IMR-90 (cell line): ENCODE data around the gene UBE2A.

Source experiments
- BHLHE40 ChIP-seq: fragments of 150-350 bp; IDR thresholded peaks from 2 replicates; pipeline ENCODE4 v1.6.1; 2016; ENCODE audit warnings: mild to moderate bottlenecking, low read depth, low read length
- CEBPB ChIP-seq: IDR thresholded peaks from 2 replicates; pipeline ENCODE4 v1.6.1; 2012; ENCODE audit warnings: low read depth, low read length, improper control_type of control experiment
- FOS ChIP-seq: fragments of 150-350 bp; IDR thresholded peaks from 2 replicates; pipeline ENCODE4 v1.6.1; 2016; ENCODE audit warnings: low read depth, low read length
- MAZ ChIP-seq: IDR thresholded peaks from 2 replicates; pipeline ENCODE4 v1.6.1; 2012; ENCODE audit warnings: low read depth, mild to moderate bottlenecking, low read length, improper control_type of control experiment, moderate library complexity, borderline replicate concordance
- MXI1 ChIP-seq: IDR thresholded peaks from 2 replicates; pipeline ENCODE4 v1.6.1; 2012; ENCODE audit warnings: low read depth, mild to moderate bottlenecking, low read length, moderate library complexity, borderline replicate concordance
- POLR2A ChIP-seq: IDR thresholded peaks from 2 replicates; pipeline ENCODE4 v1.6.1; 2012; ENCODE audit warnings: mild to moderate bottlenecking, low read depth, low read length
- TF ChIP-seq, protein P1 (sequence below): conservative IDR thresholded peaks from 2 replicates; pipeline ENCODE4 v1.5.1; 2012; ENCODE audit warnings: mild to moderate bottlenecking, low read depth, low read length, improper control_type of control experiment
- TF ChIP-seq, protein P2 (sequence below): fragments of 150-350 bp; IDR thresholded peaks from 2 replicates; pipeline ENCODE4 v1.6.1; 2017; ENCODE audit warnings: mild to moderate bottlenecking, antibody characterized with exemption, low read length, low read depth

DNA sequence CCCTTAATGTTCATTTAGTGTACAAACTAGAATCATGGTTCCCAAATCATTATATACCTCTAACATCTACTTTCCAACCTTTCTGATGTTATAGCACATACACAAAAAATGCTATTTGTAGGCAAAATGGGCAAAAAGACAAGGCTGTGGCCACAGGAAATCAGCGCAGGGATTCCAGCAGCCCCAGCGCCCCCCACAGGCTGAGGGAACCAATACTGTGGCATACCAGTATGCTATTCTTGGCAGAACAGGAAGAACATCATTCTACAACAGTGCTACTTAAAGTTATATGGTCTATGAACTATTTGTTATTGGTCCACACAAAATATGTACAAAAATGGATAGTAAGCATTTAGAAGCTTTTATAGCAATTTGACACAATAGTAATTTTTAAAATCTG lies 34.5 kb upstream of the UBE2A start:
- TF ChIP-seq, protein P1, sequence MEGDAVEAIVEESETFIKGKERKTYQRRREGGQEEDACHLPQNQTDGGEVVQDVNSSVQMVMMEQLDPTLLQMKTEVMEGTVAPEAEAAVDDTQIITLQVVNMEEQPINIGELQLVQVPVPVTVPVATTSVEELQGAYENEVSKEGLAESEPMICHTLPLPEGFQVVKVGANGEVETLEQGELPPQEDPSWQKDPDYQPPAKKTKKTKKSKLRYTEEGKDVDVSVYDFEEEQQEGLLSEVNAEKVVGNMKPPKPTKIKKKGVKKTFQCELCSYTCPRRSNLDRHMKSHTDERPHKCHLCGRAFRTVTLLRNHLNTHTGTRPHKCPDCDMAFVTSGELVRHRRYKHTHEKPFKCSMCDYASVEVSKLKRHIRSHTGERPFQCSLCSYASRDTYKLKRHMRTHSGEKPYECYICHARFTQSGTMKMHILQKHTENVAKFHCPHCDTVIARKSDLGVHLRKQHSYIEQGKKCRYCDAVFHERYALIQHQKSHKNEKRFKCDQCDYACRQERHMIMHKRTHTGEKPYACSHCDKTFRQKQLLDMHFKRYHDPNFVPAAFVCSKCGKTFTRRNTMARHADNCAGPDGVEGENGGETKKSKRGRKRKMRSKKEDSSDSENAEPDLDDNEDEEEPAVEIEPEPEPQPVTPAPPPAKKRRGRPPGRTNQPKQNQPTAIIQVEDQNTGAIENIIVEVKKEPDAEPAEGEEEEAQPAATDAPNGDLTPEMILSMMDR: no peak
- TF ChIP-seq, protein P2, sequence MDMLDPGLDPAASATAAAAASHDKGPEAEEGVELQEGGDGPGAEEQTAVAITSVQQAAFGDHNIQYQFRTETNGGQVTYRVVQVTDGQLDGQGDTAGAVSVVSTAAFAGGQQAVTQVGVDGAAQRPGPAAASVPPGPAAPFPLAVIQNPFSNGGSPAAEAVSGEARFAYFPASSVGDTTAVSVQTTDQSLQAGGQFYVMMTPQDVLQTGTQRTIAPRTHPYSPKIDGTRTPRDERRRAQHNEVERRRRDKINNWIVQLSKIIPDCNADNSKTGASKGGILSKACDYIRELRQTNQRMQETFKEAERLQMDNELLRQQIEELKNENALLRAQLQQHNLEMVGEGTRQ: no peak
- TF ChIP-seq CEBPB (no peak), BHLHE40 (no peak), MAZ (no peak), MXI1 (no peak), FOS (no peak), POLR2A (no peak)
